BLaER1 (cell line): Measurements from ENCODE around the gene TP53AIP1.
A peak's percentile ranks its signal among the peaks of the same experiment; 100 is the strongest.

Source experiments
- H3K27ac ChIP-seq: shearing (Covaris generic); formaldehyde crosslinking; 2 replicates; pipeline ENCODE4 v1.8.1; 2022
- H3K27me3 ChIP-seq: shearing (Covaris generic); formaldehyde crosslinking; 2 replicates; pipeline ENCODE4 v1.8.1; 2022
- H3K36me3 ChIP-seq: shearing (Covaris generic); formaldehyde crosslinking; 2 replicates; pipeline ENCODE4 v1.8.1; 2022
- H3K4me1 ChIP-seq: shearing (Covaris generic); formaldehyde crosslinking; 2 replicates; pipeline ENCODE4 v1.8.1; 2022
- H3K4me2 ChIP-seq: shearing (Covaris generic); formaldehyde crosslinking; 2 replicates; pipeline ENCODE4 v1.8.1; 2022
- H3K4me3 ChIP-seq: shearing (Covaris generic); formaldehyde crosslinking; 2 replicates; pipeline ENCODE4 v1.8.1; 2022
- H3K9ac ChIP-seq: shearing (Covaris generic); formaldehyde crosslinking; 2 replicates; pipeline ENCODE4 v1.8.1; 2022
- H3K9me3 ChIP-seq: shearing (Covaris generic); formaldehyde crosslinking; 2 replicates; pipeline ENCODE4 v1.8.1; 2022
- H4K20me1 ChIP-seq: shearing (Covaris generic); formaldehyde crosslinking; 2 replicates; pipeline ENCODE4 v1.8.1; 2022
- Cebpa-rat ChIP-seq: shearing (Covaris generic); IDR thresholded peaks from 2 replicates; pipeline ENCODE4 v1.8.1; 2022

TP53AIP1 gene

DNA sequence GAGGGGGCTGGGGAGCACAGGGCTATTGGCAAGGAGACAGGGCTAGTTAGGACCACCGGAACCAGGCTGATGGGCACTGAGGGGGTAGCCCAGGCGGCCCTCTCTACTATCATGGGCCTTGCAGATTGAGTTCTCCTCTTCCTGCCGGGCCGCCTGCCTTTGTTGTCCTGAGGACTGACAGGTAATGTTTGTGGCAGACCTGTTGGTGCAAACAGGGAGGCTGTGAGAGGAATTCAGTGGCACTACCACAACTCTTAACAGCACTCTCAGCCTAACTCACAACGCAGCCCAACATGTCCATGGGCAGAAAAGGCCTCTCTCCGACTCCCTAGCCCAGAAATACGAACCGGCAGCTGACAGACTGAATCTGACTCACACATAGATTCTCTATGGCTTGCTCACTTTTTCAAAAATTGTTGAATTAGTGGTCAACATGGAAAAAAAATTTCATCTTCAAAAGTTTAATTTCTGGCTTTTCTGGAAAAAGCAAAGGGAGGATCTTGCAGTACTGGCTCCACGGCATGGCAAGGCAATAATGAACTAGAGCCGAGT is 40.1 kb downstream of the TP53AIP1 start:
- no peaks in the 10 kb centered on the region for H3K27me3 ChIP-seq

GRCh38 chr11:128901653-128902514 is 40.8 kb downstream of the TP53AIP1 start:
- no peak overlapping the region for H3K27ac ChIP-seq
- no peaks in the 10 kb centered on the region for H3K36me3 ChIP-seq
- H3K4me3 ChIP-seq: no peak overlapping the region
- H3K4me1 ChIP-seq: peaks cover 48% of the 10 kb centered on the region
- no peaks in the 10 kb centered on the region for H4K20me1 ChIP-seq
- H3K9ac ChIP-seq: no peak overlapping the region
- no peak for TF ChIP-seq Cebpa-rat
- H3K27me3 ChIP-seq: no peaks in the 10 kb centered on the region
- no peaks in the 10 kb centered on the region for H3K9me3 ChIP-seq
- peak overlapping the region; percentile 35; the same call in 1 of the 2 replicates for H3K4me2 ChIP-seq

More for the DNA sequence above, 40.1 kb downstream of the TP53AIP1 start:
- Histone ChIP-seq H3K9ac (no peak overlapping the region), H3K4me3 (no peak overlapping the region), H3K4me1 (peaks cover 55% of the 10 kb centered on the region), H4K20me1 (no peaks in the 10 kb centered on the region), H3K4me2 (no peak overlapping the region), H3K9me3 (no peaks in the 10 kb centered on the region), H3K36me3 (no peaks in the 10 kb centered on the region), H3K27ac (no peak overlapping the region)
- TF ChIP-seq Cebpa-rat: no peak

GRCh38 chr11:128900468-128900867 is 42.2 kb downstream of the TP53AIP1 start:
- no peaks in the 10 kb centered on the region for H3K36me3 ChIP-seq
- no peak overlapping the region for H3K9ac ChIP-seq
- peaks cover 46% of the 10 kb centered on the region for H3K4me1 ChIP-seq
- H3K27ac ChIP-seq: no peak overlapping the region
- no peak overlapping the region for H3K4me2 ChIP-seq
- H3K9me3 ChIP-seq: no peaks in the 10 kb centered on the region
- no peak overlapping the region for H3K4me3 ChIP-seq
- no peaks in the 10 kb centered on the region for H3K27me3 ChIP-seq
- no peak for TF ChIP-seq Cebpa-rat
- no peaks in the 10 kb centered on the region for H4K20me1 ChIP-seq

DNA sequence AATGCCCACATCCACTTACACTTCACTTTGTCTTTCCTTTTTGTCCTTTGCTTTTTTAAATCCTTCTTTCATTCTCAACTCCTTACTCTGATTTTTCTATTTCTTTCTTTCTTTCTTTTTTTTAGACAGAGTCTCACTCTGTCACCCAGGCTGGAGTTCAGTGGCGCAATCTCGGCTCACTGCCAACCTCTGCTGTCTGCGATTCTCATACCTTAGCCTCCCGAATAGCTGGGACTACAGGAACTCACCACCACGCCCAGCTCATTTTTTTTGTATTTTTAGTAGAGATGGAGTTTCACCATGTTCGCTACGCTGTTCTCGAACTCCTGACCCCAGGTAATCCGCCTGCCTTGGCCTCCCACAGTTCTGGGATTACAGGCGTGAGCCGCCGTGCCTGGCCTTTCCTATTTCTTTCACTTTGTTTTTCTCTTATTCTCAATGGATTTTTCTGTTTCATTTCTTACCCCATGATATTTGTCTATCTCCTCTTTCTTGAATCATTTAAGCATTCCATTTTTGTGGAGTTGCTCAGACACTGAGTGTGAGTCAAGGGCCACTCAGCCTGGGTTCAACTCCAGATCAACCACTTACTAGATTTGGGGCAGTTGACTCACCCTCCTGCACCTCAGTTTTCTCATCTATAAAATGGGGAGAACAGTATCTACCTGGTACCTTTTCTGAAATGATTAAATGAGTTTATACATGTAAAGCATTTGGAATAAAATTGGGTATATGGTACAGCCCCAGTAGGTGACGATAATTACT is 43.9 kb downstream of the TP53AIP1 start:
- Histone ChIP-seq H3K27ac (no peak overlapping the region), H3K27me3 (no peaks in the 10 kb centered on the region), H3K4me2 (no peak overlapping the region), H3K36me3 (no peaks in the 10 kb centered on the region), H3K9me3 (no peaks in the 10 kb centered on the region), H3K9ac (no peak overlapping the region), H3K4me1 (peaks cover 44% of the 10 kb centered on the region), H4K20me1 (peaks cover 3% of the 10 kb centered on the region; the same call in 1 of the 2 replicates), H3K4me3 (no peak overlapping the region)
- no peak for TF ChIP-seq Cebpa-rat

DNA sequence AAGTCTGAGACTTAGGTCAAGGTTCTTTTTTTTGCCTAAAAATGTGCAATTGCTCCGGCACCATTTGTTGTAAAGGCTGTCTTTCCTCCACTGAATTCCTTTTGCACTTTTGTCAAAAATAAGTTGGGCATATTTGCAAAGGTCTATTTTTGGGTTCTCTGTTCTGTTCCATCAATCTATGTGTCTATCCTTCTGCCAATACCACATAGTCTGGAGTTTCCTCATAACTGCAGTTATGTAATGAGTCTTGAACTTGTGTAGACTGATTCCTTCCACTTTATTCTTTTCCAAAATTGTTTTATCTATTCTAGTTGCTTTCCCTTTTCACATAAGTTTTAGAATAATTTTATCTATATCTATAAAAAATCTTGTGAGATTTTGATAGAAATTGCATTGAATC is 44.8 kb downstream of the TP53AIP1 start:
- Histone ChIP-seq H3K27me3 (peaks cover 5% of the 10 kb centered on the region; the same call in 1 of the 2 replicates), H4K20me1 (peaks cover 10% of the 10 kb centered on the region; the same call in 1 of the 2 replicates), H3K4me2 (no peak overlapping the region), H3K4me1 (peaks cover 44% of the 10 kb centered on the region), H3K27ac (no peak overlapping the region), H3K36me3 (no peaks in the 10 kb centered on the region), H3K4me3 (no peak overlapping the region), H3K9ac (no peak overlapping the region), H3K9me3 (no peaks in the 10 kb centered on the region)
- TF ChIP-seq Cebpa-rat: no peak

- H3K27me3 ChIP-seq: peaks cover 20% of the 10 kb centered on the region
- TF ChIP-seq Cebpa-rat: no peak
- peaks cover 44% of the 10 kb centered on the region for H3K4me1 ChIP-seq
- no peak overlapping the region for H3K27ac ChIP-seq
- no peaks in the 10 kb centered on the region for H3K9me3 ChIP-seq
- no peaks in the 10 kb centered on the region for H3K36me3 ChIP-seq
- H3K4me2 ChIP-seq: no peak overlapping the region
- H3K9ac ChIP-seq: no peak overlapping the region
- H3K4me3 ChIP-seq: no peak overlapping the region
- H4K20me1 ChIP-seq: peaks cover 23% of the 10 kb centered on the region
Observed at GRCh38 chr11:128896356-128896755, 46.3 kb downstream of the TP53AIP1 start.

DNA sequence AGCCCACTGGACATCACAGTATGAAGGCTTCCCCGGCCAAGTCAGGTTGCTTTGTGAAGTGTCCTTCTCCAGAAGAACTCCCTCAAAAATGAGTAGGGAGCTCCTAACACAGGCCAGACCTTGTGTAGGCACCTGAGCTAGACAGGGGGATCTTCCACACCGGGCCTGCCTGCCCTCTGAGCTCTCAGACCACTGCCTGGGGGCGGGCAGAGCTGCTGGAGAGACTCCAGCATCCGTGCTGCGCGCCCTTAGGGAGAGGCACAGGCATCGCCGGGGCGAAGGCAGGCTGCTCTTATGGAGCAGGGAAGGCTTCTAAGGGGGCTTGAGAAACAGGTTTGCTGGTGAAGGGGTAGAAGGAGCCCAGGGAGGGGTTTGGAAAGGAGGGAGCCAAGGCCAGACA is 47.1 kb downstream of the TP53AIP1 start:
- TF ChIP-seq Cebpa-rat: no peak
- Histone ChIP-seq H3K4me3 (no peak overlapping the region), H3K27ac (no peak overlapping the region), H3K9ac (no peak overlapping the region), H3K9me3 (no peaks in the 10 kb centered on the region), H3K36me3 (no peaks in the 10 kb centered on the region), H4K20me1 (peaks cover 27% of the 10 kb centered on the region), H3K4me1 (peaks cover 48% of the 10 kb centered on the region), H3K4me2 (no peak overlapping the region), H3K27me3 (peaks cover 28% of the 10 kb centered on the region)

- Histone ChIP-seq H3K9ac (no peak overlapping the region), H3K4me1 (peaks cover 54% of the 10 kb centered on the region), H3K36me3 (no peaks in the 10 kb centered on the region), H3K4me3 (no peak overlapping the region), H3K9me3 (no peaks in the 10 kb centered on the region), H3K4me2 (peak overlapping the region; percentile 81), H3K27me3 (peaks cover 37% of the 10 kb centered on the region), H4K20me1 (peaks cover 35% of the 10 kb centered on the region), H3K27ac (no peak overlapping the region)
- no peak for TF ChIP-seq Cebpa-rat
Observed at GRCh38 chr11:128894685-128895084, 48.0 kb downstream of the TP53AIP1 start.

DNA sequence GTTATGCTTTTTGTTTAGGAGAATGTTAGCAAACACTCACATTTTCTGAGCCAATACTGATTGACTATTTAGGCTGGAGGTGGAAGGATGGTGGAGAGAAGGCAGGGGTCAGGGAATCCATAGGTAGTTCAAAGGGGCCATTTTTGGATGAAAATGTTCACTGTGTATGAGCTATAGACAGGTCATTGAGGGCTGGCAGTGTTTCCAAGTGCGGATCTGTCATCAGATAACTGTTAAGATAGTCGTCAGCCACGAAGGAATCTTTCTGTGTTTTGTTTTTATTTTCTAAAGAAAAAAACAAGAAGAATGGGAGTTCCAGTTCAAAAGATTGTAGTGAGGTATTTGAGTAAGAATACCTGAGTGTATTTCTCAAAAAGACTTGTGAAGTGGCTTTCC is 48.4 kb downstream of the TP53AIP1 start:
- peaks cover 41% of the 10 kb centered on the region for H3K27me3 ChIP-seq
- no peak for TF ChIP-seq Cebpa-rat
- H3K27ac ChIP-seq: no peak overlapping the region
- H3K4me2 ChIP-seq: peak overlapping the region; percentile 81
- no peaks in the 10 kb centered on the region for H3K9me3 ChIP-seq
- H3K4me3 ChIP-seq: no peak overlapping the region
- peaks cover 39% of the 10 kb centered on the region for H4K20me1 ChIP-seq
- no peak overlapping the region for H3K9ac ChIP-seq
- H3K36me3 ChIP-seq: no peaks in the 10 kb centered on the region
- H3K4me1 ChIP-seq: peaks cover 54% of the 10 kb centered on the region
